Nucleus accumbens (tissue), 56 donors: ENCODE measurements around the gene APOD.
A peak's percentile ranks its signal among the peaks of the same experiment; 100 is the strongest.
"Not testable (repeated sequence)": the region's sequence is repeated elsewhere in the genome, so short reads cannot be mapped to it uniquely, and the experiment has no call there.

Source experiments
- DNase-seq, 56 donors: peaks; one replicate each; lab custom pipeline; 2025; lab: John Stamatoyannopoulos, UW

The APOD gene

DNA sequence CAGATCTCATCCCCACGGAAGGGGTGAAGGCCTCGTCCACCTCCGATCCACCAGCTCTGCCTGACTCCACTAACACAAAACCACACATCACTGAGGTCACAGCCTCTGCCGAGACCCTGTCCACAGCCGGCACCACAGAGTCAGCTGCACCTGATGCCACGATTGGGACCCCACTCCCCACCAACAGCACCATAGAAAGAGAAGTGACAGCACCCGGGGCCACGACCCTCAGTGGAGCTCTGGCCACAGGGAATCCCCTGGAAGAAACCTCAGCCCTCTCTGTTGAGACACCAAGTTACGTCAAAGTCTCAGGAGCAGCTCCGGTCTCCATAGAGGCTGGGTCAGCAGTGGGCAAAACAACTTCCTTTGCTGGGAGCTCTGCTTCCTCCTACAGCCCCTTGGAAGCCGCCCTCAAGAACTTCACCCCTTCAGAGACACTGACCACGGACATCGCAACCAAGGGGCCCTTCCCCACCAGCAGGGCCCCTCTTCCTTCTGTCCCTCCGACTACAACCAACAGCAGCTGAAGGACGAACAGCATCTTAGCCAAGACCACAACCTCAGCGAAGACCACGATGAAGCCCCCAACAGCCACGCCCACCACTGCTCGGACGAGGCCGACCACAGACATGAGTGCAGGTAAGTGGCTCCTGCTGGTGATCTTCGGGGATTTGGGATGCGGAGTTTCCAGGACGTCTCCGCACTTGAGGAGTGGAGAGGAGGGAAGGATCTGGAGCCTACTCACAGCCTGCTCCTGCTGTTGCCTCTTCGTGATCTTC, 36.0 kb upstream of the APOD start:
- DNase-seq, result not testable (repeated sequence)

DNA sequence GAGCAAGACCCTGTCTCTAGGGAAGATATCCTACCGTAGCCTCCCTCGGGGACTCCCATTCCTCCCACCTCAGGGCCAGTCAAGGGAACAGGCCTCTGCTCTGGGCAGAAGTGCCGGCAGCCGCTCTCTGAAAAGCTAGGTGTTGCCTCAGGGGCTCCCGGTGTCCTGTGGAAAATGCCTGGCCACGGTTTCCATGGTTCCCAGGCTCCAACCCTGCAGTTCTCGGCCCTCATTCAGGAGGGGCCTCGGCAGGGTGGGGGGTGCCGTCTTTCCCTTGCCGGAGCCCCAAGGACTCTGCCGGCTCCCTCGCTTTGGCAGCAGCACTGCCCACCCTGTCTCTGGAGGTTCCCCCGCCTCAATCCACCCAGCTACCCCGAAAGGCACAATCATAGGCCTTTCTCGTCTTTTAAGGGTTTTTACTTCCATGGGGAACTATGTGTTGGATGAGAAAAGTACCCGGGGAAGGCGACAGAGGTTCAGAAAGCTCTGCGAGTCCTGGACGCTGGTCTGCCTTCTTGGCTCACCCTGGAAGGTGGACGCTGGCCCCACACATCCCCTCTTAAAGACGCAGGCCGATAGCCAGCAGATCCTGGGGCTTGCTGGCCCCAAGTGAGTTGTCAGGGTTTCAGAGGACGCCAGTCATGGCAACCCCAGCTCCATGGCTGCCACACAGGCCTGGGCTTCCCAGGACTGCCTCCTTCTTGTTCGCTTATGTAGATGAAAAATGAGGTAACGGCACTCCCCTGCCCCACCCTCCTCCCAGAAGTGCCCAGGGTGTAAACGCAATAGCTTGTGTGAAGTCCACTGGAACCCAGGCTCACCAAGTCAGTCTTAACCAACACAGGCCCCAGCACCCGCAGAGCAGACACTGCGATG, 34.3 kb upstream of the APOD start:
- DNase-seq, result not testable (repeated sequence)

DNA sequence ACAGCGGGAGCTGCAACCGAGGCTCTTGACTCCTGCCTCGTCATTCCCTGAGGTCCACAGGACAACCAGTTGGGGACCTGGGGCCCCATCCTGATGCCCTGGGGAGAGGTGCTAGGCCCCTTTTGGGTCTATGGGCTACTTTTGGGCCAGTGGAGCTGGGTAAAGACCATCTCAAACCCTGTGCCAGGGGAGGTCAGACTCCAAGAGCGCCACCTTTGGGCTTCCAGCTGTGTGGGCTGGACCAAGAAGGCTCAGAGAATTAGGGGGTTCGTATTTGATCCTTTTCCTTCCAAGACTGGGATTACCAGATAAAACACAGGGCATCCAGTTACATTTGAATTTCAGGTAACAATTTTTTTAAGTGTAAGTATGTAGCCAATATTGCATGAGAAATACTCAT, 33.4 kb upstream of the APOD start:
- not testable (repeated sequence) for DNase-seq

DNA sequence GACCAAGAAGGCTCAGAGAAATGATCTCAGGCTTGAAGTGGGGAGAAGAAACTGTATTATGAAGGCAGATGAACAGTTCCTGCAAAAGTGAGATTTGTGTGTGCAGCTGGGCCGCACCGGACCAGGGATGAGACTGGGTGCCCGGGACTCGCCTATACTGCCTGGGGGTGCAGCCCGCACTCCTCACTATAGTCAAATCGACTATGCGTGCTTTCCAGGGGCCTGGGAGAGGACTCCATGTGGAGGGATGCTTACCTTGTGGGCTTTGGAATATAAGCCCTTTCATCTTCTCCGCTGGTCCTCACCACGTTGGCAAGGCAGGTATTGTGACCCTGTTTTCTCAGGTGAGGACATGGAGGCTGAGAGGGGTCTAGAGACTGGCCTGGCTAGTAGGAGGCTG, 32.9 kb upstream of the APOD start:
- DNase-seq, result no peak

DNA sequence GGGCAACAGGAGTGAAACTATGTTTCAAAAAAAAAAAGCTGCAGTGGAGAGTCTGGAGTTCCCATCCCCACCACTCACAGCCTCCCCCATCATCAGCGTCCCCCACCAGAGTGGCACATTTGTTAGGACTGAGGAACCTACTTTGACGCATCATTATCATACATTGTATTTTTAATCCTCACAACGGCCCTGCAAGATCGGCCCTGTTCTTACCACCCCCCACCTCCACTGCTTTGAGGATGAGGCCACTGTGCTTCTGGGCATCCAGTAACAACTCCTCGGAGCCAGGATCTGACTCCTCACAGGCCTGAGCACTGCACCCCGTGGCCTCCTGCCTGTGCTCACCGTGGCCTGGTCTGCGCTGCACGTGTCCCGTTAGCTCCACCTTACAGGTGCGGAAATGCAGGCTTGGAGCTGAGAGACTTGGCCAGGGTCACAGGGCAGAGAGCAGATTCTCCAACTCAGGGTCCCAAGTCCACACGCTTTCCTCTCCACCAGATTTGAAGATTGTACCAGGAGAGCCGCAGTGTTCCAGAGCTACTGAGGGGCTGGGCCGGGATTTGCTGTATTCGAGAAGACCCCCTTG, 32.3 kb upstream of the APOD start:
- DNase-seq, result not testable (repeated sequence)

DNA sequence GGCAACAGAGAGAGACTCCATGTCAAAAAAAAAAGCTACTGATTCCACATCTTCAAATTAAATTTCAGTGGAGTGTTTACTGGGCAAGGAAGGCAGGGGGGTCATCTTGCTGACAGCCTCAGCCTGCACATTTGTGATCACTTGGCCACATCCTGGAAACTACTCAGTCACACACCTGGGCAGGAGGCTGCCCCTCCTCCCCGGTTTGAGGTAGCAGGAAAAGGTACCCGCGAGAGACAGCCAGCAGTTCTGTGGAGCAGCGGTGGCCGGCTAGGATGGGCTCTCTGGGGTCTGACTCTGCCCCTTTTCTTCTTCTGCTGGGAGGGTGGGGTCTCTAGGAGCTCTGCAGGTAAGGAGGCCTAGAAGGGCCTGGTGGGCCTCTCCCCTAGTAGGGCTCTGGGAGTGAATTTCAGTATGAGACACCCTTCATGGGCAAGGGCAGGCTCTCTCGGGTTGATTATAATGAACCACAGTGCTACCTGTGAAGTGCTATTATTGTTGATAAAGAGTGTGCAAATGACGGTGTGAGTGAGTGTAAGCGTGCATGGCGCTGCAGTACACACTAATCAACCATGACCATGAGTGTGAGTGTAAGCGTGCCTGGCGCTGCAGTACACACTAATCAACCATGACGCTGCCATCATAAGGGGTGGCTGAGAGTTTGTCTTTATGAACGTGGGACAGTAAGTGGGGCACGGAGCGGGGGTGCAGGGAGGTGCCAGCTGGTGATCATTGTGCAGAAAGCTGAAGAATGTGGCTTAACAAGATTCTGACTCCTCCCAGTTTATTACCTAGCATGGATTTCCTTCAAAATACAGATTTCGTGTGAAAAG, 31.1 kb upstream of the APOD start:
- not testable (repeated sequence) for DNase-seq

DNA sequence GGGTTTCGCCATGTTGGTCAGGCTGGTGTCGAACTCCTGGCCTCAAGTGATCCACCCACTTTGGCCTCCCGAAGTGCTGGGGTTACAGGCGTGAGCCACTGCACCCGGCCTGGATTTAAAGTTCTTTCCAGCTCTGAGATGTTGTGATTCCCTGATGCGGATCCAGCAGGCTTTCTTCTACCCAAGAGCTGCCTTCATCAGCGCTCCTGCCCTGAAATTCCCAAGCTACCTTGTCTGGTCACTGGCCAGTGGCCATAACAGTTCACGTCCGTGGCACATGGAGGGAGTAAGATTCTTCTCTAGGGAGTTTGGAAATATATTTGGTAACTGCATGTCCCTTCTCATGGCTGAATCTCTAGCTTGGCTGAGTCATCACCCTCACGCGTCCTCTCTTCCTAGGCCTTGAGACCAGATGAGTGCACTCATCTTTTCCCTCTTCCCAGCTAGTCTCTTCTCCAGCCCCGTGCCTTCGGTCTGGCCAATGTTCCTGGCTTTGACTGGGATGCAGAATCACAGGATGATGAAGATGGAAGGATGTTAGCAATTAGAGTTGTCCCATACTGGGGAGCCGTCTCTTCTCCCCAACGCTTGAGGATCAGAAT, 29.8 kb upstream of the APOD start:
- DNase-seq, result no peak

DNA sequence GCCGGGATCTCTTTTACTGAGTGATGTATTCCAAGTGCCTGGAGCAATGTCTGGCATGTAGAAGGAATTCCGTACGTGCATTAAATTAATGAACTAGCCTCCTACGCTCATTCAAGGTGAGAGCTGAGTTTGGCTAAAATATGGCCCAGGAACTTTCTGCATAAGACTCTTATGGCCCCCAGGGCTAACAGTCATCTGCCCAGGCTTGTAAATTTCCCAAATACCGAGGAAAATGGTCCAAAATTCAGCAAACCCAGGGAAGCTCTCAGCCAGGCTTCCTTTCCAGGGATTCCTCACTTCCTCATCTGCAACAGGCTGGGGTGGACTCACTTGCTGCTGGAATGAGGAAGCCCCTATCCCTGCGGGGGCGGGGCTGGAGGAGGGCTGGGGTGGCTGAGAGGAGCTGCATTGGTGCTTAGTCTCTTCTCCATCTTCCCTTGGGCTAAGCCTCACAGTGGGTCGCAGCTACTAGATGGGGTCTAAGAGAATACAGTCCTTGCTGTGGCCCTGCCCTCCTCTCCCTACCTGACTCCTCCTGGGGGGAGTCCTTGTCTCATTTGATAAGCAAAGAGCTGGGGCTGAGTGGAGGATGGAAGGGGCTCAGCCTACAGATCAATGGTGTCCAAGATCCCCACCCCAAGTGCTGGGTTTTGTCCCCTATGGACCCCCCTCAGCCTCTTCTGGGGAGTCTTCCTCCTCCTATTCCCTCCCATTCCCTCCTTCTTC, 28.5 kb upstream of the APOD start:
- peak in 1 of 56 donors; percentile 4 for DNase-seq

DNA sequence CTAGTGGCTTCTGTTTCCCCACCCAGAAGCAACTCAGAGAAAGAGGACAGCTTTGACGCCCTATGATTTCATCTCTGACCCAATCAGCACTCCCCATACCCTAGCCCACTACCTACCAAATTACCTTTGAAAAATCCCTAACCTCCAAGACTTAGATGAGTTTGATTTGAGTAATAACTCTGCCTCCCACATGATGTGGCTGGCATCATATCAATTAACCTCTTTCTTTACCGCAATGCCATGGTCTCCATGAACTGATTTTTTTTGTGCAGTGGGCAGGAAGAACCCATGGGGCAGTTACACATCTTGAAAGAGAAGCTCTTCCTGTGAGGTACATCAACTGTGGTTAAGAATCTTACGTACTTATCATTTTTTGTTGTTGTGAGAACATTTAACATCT, 25.5 kb upstream of the APOD start:
- DNase-seq, result no peak

DNA sequence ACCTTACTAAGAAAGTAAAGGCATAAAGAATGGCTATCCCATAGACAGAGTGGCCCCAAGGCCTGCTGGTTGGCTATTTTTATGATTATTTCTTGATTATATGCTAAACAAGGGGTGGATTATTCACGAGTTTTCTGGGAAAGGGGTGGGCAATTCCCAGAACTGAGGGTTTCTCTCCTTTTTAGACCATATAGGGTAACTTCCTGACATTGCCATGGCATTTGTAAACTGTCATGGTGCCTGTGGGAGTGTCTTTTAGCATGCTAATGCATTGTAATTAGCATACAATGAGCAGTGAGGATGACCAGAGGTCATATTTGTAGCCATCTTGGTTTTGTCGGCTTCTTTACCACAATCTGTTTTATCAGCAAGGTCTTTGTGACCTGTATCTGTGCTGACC, 18.0 kb upstream of the APOD start:
- DNase-seq, result not testable (repeated sequence)

DNA sequence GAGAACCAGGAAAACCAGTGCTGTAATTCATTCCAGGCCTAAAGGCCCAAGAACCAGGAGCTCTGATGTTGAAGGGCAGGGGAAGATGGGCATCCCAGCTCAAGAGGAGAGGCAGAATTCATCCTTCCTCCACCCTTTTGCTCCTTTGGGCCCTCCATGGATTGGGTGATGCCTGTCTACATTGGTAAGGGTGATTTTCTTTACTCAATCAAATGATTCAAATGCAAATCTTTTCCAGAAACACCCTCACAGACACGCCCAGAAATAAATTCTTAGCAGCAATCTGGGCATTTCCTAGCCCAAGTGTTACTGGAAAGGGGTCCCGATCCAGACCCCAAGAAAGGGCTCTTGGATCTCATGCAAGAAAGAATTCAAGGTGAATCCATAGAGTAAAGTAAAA, 17.6 kb upstream of the APOD start:
- no peak for DNase-seq

DNA sequence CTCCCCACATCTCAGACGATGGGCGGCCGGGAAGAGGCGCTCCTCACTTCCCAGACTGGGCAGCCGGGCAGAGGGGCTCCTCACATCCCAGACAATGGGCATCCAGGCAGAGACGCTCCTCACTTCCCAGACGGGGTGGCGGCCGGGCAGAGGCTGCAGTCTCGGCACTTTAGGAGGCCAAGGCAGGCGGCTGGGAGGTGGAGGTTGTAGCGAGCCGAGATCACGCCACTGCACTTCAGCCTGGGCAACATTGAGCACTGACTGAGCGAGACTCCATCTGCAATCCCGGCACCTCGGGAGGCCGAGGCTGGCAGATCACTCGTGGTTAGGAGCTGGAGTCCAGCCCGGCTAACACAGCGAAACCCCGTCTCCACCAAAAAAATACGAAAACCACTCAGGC, 16.2 kb upstream of the APOD start:
- DNase-seq, result not testable (repeated sequence)

DNA sequence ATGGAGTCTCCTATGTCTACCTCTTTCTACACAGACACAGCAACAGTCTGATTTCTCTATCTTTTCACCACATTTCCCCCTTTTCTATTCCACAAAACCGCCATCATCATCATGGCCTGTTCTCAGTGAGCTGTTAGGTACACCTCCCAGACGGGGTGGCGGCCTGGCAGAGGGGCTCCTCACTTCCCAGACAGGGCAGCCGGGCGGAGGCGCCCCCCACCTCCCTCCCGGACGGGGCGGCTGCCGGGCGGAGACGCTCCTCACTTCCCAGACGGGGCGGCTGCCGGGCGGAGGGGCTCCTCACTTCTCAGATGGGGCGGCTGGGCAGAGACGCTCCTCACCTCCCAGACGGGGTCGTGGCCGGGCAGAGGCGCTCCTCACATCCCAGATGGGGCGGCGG, 15.8 kb upstream of the APOD start:
- not testable (repeated sequence) for DNase-seq

DNA sequence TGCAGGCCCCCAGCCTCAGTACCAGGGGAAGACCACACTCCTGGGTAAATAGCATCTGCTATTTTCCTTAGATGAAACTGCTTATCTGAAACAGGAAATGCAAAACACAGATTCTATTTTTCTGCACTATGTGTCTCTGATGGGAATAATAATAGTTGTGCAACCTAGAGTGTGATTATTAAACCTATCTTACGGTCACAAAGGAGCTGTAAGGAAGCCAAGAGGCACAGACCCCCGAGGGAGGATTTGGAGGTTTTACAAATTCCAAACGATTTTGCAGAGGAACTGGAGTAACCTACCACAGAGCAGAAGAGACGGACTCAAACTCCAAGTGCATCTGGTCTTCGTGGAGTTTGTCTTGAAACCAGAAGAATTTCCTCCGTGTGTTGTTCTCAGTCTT, 14.1 kb upstream of the APOD start:
- DNase-seq, result no peak

DNA sequence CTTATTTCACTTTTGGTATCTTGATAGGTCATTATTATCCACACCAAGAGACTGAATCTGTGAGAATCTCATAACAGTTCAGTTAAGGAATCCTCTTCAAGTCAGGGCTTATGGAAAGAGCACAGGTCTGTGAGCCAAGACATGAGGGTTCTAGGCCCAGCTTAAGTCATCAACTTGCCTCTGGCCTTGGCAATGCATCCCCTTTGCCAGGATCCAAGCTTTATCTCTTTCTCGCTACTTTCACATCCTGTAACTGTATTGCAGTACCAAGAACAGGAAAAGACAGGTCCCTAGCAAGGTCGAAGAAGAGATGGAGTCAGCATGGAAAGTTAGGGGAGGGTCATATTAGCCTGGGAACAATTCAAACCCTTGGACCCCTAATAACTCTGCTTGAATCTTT, 13.5 kb upstream of the APOD start:
- DNase-seq, result no peak

DNA sequence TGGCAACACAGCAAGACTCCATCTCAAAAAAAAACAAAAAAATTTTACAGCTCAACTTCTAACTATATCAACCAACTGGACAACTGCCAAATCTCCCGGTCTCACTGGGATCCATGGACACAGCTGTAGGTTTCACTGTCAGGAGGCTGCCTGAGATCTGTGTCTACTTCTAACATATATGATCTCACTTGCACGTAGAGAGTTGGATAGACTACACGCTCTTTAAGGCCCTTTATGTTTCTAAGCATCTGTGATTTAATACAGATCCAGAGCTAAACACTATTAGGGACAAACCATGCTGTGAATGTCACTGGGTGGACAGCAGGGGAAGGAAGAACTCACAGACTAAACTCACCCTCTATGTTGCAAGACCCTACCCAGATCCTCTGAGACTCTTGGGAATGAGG, 13.0 kb upstream of the APOD start:
- DNase-seq, result no peak

DNA sequence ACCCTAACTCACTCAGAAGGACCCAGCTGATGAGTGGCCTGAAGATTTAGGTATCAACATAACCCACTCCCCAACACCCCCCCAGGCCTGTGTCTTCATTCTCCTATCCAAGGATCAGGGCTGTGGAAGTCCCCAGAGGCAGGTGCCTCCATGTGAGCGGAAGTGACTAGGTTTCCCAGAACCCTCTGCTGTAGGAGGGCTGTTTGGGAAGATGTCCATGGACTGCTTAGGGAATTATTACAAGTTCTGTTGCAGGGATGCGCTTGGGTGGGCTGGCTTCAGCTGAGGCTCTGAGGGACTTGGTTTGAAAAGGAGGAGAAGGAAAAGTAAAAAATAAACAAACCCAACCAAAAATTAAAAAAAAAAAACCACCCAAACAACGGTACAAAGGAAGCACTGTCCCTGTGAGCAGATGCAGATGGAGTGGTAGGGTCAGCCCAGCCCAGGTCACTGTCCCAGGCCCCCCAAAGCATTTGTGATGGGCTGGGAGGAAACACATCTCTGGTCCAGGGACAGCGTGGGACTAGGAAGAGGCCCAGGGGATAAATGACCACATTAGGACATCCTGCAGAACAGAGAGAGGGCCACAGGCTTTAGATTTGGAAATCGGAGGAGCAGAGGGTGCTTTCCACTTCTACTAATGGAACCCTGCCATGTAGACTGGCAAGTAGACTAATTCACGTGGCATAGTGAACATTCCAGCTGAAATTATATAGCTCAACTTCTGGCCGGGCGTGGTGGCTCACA, 12.2 kb upstream of the APOD start:
- no peak for DNase-seq

DNA sequence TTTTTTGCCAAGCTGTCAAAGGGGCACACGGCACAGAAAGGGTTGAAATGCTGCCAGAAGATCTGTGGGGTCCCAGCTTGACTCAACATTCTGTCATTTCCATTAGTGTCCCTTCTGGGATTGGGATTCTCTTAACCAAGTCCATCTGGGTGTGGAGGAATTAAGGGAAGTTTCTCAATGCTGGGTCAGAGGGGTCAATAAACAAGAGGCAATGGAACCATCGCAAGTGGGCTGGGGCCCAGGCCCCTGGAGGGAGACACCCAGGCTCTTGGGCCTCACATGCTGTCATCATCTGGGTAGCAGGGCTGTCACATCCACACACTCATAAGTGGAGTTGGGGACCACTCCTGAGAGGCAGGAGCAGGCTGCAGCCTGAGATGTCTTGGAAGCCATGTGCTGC, 8.1 kb upstream of the APOD start:
- no peak for DNase-seq

DNA sequence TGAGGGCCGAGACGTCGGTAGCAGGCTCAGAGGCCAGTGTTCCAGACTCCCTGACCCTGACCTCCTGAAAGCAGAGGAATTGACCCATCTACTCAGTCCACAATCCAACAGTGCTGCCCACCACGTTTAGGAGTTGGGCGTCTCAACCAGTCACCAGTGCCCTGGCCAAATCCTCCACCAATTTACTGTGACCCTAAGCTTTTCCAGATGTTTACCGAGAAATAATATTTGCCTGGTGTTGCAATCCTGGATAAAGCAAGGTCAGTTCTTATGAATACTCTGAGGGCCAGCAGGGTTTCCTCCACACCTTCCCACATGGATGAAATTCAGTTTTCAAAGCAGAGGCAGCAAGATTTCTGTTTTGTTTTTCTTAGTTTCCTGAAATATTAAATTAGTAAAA, 7.5 kb upstream of the APOD start:
- no peak for DNase-seq
